HG03342 (cell line): ENCODE results near the gene GAP43.
"Not testable (repeated sequence)": the region's sequence is repeated elsewhere in the genome, so short reads cannot be mapped to it uniquely, and the experiment has no call there.

Experiments
- ATAC-seq: cut with Tn5 transposase; IDR thresholded peaks from one replicate; pipeline ENCODE4 v1.9.1; 2021; ENCODE audit warnings: mild to moderate bottlenecking, moderate library complexity; ENCODE audit not compliant: unreplicated experiment

The GAP43 gene

GRCh38 chr3:115752978-115753377 is 129.7 kb downstream of the GAP43 start:
- ATAC-seq = not testable (repeated sequence)

GRCh38 chr3:115758076-115758763 is 134.9 kb downstream of the GAP43 start:
- ATAC-seq = no peak

- no peak for ATAC-seq
Measured at GRCh38 chr3:115760716-115761115, 137.4 kb downstream of the GAP43 start.

GRCh38 chr3:115761927-115762305 is 138.6 kb downstream of the GAP43 start:
- no peak for ATAC-seq

- ATAC-seq = no peak
Measured at GRCh38 chr3:115766587-115767482, 143.5 kb downstream of the GAP43 start.

- ATAC-seq = no peak
Measured at GRCh38 chr3:115768661-115769060, 145.4 kb downstream of the GAP43 start.
